Liver (tissue), 9 donors: ENCODE results near the gene RPS6KB1. TPM values are rescaled to one million over a fixed set of nuclear protein-coding genes. Genes with fewer than 3 reads are reported as not detected.

Experiments
- DNase-seq: peaks from one replicate; pipeline ENCODE4 v3.0.0-alpha.2; 2017; ENCODE audit warnings: low spot score
- H3K27ac ChIP-seq, 2 donors: one replicate each; pipeline ENCODE4 v1.7.0; 2013; ENCODE audit warnings: inconsistent platforms in 2 of 2, low read length in 2 of 2, control low read depth in 1 of 2, low read depth in 1 of 2, mild to moderate bottlenecking in 1 of 2
- H3K27me3 ChIP-seq, 4 donors: one replicate each; pipeline versions ENCODE4 v1.6.1 to v1.7.0; 2013; ENCODE audit warnings: low read length in 3 of 4, inconsistent platforms in 1 of 4, mild to moderate bottlenecking in 1 of 4, moderate library complexity in 1 of 4; ENCODE audit not compliant: control insufficient read depth in 4 of 4, insufficient read depth in 4 of 4
- H3K36me3 ChIP-seq, 4 donors: one replicate each; pipeline versions ENCODE4 v1.6.1 to v1.7.0; 2013; ENCODE audit warnings: low read length in 3 of 4, mild to moderate bottlenecking in 3 of 4, low read depth in 1 of 4, moderate library complexity in 1 of 4; ENCODE audit not compliant: control insufficient read depth in 4 of 4, insufficient read depth in 3 of 4
- H3K4me1 ChIP-seq, 4 donors: one replicate each; pipeline versions ENCODE4 v1.6.1 to v1.7.0; 2013; ENCODE audit warnings: low read length in 3 of 4, mild to moderate bottlenecking in 3 of 4, moderate library complexity in 1 of 4; ENCODE audit not compliant: control insufficient read depth in 4 of 4, insufficient read depth in 4 of 4
- H3K4me3 ChIP-seq, 3 donors: one replicate each; pipeline versions ENCODE4 v1.6.1 to v1.7.0; 2013; ENCODE audit warnings: low read length in 3 of 3, control low read depth in 1 of 3, low read depth in 1 of 3, mild to moderate bottlenecking in 1 of 3
- H3K9ac ChIP-seq, 2 donors: one replicate each; pipeline ENCODE4 v1.7.0; 2013; ENCODE audit warnings: low read length in 2 of 2, mild to moderate bottlenecking in 2 of 2, moderate library complexity in 2 of 2, control low read depth in 1 of 2, low read depth in 1 of 2
- H3K9me3 ChIP-seq, 4 donors: one replicate each; pipeline versions ENCODE4 v1.6.1 to v1.7.0; 2013; ENCODE audit warnings: low read length in 3 of 4; ENCODE audit not compliant: control insufficient read depth in 4 of 4
- ATF3 ChIP-seq: IDR thresholded peaks from 2 replicates; pipeline ENCODE4 v1.6.1; 2016; ENCODE audit warnings: antibody characterized with exemption
- EGR1 ChIP-seq, 2 donors: IDR thresholded peaks; 2 replicates each; pipeline ENCODE4 v1.6.1; 2016 to 2018; ENCODE audit warnings: antibody characterized with exemption in 2 of 2, low read depth in 2 of 2
- FOXA1 ChIP-seq: IDR thresholded peaks from 2 replicates; pipeline ENCODE4 v1.6.1; 2016; ENCODE audit warnings: antibody characterized with exemption
- FOXA2 ChIP-seq: IDR thresholded peaks from 2 replicates; pipeline ENCODE4 v1.6.1; 2016; ENCODE audit warnings: antibody characterized with exemption
- GABPA ChIP-seq, 2 donors: IDR thresholded peaks in 1 of 2; conservative IDR thresholded peaks in 1 of 2; 2 replicates each; pipeline ENCODE4 v1.6.1; 2016; ENCODE audit warnings: antibody characterized with exemption in 2 of 2, mild to moderate bottlenecking in 1 of 2, moderate library complexity in 1 of 2
- HNF4A ChIP-seq, 2 donors: conservative IDR thresholded peaks; 2 replicates each; pipeline ENCODE4 v1.6.1; 2016; ENCODE audit warnings: antibody characterized with exemption in 2 of 2, mild to moderate bottlenecking in 2 of 2
- HNF4G ChIP-seq: IDR thresholded peaks from 2 replicates; pipeline ENCODE4 v1.6.1; 2016; ENCODE audit warnings: antibody characterized with exemption
- JUND ChIP-seq, 2 donors: IDR thresholded peaks; 2 replicates each; pipeline ENCODE4 v1.6.1; 2016; ENCODE audit warnings: antibody characterized with exemption in 2 of 2
- MAX ChIP-seq: IDR thresholded peaks from 2 replicates; pipeline ENCODE4 v1.6.1; 2016; ENCODE audit warnings: antibody characterized with exemption
- NR2F2 ChIP-seq: IDR thresholded peaks from 2 replicates; pipeline ENCODE4 v1.6.1; 2016; ENCODE audit warnings: antibody characterized with exemption
- RAD21 ChIP-seq, 2 donors: IDR thresholded peaks; 2 replicates each; pipeline ENCODE4 v1.6.1; 2016; ENCODE audit warnings: antibody characterized with exemption in 2 of 2, mild to moderate bottlenecking in 2 of 2
- RXRA ChIP-seq, 2 donors: IDR thresholded peaks; 2 replicates each; pipeline ENCODE4 v1.6.1; 2017 to 2018; ENCODE audit warnings: antibody characterized with exemption in 2 of 2, mild to moderate bottlenecking in 1 of 2
- SP1 ChIP-seq: IDR thresholded peaks from 2 replicates; pipeline ENCODE4 v1.6.1; 2018; ENCODE audit warnings: antibody characterized with exemption, mild to moderate bottlenecking
- TAF1 ChIP-seq: conservative IDR thresholded peaks from 2 replicates; pipeline ENCODE4 v1.6.1; 2016; ENCODE audit warnings: antibody characterized with exemption, mild to moderate bottlenecking
- YY1 ChIP-seq: IDR thresholded peaks from 2 replicates; pipeline ENCODE4 v1.6.1; 2016; ENCODE audit warnings: antibody characterized with exemption, mild to moderate bottlenecking
- WGBS: extraction: QIAGEN DNeasy Blood & Tissue Kit; methylation state at CpG from one replicate; pipeline ENCODE4 v1.1.7; 2013; 5-methylcytosine and 5-hydroxymethylcytosine counted together
- polyA plus RNA-seq, 2 donors: library from polyadenylated mRNA; stranded (reverse) in 1 of 2; unstranded in 1 of 2; fragments of 200-250 nt in 1 of 2; fragments of >200 nt in 1 of 2; fragmentation: Nextera tagmentation in 1 of 2; extraction: Ambion mirVana in 1 of 2; gene quantifications; one replicate each; pipeline versions ENCODE4 v1.2.1 to v1.2.3, GENCODE V29; 2013 to 2015
- total RNA-seq, 2 donors: library from RNA; depleted of rRNA; stranded (reverse); fragments of >200 nt; gene quantifications; one replicate each; pipeline ENCODE4 v1.2.3, GENCODE V29; 2014
- TF ChIP-seq, protein P1 (sequence below): IDR thresholded peaks from 2 replicates; pipeline ENCODE4 v1.6.1; 2016; ENCODE audit warnings: antibody characterized with exemption, mild to moderate bottlenecking
- TF ChIP-seq, protein P2 (sequence below): IDR thresholded peaks from 2 replicates; pipeline ENCODE4 v1.6.1; 2016; ENCODE audit warnings: antibody characterized with exemption
- TF ChIP-seq, protein P3 (sequence below): fragments of 150-350 bp; IDR thresholded peaks from 2 replicates; pipeline ENCODE4 v1.5.1; 2017; ENCODE audit warnings: improper control_type of control experiment, low read depth, low read length; ENCODE audit not compliant: missing input control
- donor health status: healthy.
- donor health status: healthy.
- donor health status: healthy.
- donor health status: healthy.
- donor health status: healthy.

The RPS6KB1 gene
- 10 to 100 TPM; 17.2 to 22.1 TPM for total RNA-seq
- 10 to 100 TPM in 1 of 2 donors, 1 to 10 TPM in 1; 5.6 to 13.4 TPM for polyA plus RNA-seq

GRCh38 chr17:59892924-59893675, at the start of gene RPS6KB1, which contains the start of gene TUBD1:
Gene RPS6KB1 (plus strand): TSS chr17:59893121. CDS start chr17:59893185, 64 bp downstream.
Gene TUBD1 (minus strand): TSS chr17:59892943. CDS start chr17:59891002, 1,941 bp downstream.
- H3K27me3 ChIP-seq = no peaks in the 10 kb centered on the region
- H3K9ac ChIP-seq = peak within 1 kb of the TSS; percentile 95 to 99
- H3K27ac ChIP-seq = peak within 1 kb of the TSS; percentile 82
- under 1% methylated on average over 61 of the region's 61 CpGs for WGBS
- H3K4me1 ChIP-seq = peaks cover 2 to 17% (median 16%) of the 10 kb centered on the region in 4 donors
- peaks cover 0 to 4% (median 3%) of the 10 kb centered on the region in 4 donors for H3K36me3 ChIP-seq
- H3K4me3 ChIP-seq = peak within 1 kb of the TSS; percentile 71 to 94 (median 78)
- TF ChIP-seq EGR1 (IDR thresholded peaks at IDR 0.05; ENCODE audit: low read depth in 2 of 2) (no peak), TAF1 (peak; percentile 97), FOXA1 (no peak), RXRA (IDR thresholded peaks at IDR 0.05) (peak in 1 of 2 donors; percentile 51), HNF4A (conservative IDR thresholded peaks at IDR 0.05) (peak in 1 of 2 donors; percentile 13), ATF3 (no peak), YY1 (peak; percentile 98), JUND (IDR thresholded peaks at IDR 0.05) (no peak), HNF4G (no peak), SP1 (peak; percentile 7), FOXA2 (no peak), MAX (peak; percentile 94), RAD21 (IDR thresholded peaks at IDR 0.05) (no peak), NR2F2 (peak; percentile 4), GABPA (IDR thresholded peaks at IDR 0.05 in 1 of 2, conservative IDR thresholded peaks at IDR 0.05 in 1 of 2) (no peak)
- TF ChIP-seq, protein P1, sequence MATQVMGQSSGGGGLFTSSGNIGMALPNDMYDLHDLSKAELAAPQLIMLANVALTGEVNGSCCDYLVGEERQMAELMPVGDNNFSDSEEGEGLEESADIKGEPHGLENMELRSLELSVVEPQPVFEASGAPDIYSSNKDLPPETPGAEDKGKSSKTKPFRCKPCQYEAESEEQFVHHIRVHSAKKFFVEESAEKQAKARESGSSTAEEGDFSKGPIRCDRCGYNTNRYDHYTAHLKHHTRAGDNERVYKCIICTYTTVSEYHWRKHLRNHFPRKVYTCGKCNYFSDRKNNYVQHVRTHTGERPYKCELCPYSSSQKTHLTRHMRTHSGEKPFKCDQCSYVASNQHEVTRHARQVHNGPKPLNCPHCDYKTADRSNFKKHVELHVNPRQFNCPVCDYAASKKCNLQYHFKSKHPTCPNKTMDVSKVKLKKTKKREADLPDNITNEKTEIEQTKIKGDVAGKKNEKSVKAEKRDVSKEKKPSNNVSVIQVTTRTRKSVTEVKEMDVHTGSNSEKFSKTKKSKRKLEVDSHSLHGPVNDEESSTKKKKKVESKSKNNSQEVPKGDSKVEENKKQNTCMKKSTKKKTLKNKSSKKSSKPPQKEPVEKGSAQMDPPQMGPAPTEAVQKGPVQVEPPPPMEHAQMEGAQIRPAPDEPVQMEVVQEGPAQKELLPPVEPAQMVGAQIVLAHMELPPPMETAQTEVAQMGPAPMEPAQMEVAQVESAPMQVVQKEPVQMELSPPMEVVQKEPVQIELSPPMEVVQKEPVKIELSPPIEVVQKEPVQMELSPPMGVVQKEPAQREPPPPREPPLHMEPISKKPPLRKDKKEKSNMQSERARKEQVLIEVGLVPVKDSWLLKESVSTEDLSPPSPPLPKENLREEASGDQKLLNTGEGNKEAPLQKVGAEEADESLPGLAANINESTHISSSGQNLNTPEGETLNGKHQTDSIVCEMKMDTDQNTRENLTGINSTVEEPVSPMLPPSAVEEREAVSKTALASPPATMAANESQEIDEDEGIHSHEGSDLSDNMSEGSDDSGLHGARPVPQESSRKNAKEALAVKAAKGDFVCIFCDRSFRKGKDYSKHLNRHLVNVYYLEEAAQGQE = peak; percentile 93
- TF ChIP-seq, protein P2, sequence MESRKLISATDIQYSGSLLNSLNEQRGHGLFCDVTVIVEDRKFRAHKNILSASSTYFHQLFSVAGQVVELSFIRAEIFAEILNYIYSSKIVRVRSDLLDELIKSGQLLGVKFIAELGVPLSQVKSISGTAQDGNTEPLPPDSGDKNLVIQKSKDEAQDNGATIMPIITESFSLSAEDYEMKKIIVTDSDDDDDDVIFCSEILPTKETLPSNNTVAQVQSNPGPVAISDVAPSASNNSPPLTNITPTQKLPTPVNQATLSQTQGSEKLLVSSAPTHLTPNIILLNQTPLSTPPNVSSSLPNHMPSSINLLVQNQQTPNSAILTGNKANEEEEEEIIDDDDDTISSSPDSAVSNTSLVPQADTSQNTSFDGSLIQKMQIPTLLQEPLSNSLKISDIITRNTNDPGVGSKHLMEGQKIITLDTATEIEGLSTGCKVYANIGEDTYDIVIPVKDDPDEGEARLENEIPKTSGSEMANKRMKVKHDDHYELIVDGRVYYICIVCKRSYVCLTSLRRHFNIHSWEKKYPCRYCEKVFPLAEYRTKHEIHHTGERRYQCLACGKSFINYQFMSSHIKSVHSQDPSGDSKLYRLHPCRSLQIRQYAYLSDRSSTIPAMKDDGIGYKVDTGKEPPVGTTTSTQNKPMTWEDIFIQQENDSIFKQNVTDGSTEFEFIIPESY = peak; percentile 82
- TF ChIP-seq, protein P3, sequence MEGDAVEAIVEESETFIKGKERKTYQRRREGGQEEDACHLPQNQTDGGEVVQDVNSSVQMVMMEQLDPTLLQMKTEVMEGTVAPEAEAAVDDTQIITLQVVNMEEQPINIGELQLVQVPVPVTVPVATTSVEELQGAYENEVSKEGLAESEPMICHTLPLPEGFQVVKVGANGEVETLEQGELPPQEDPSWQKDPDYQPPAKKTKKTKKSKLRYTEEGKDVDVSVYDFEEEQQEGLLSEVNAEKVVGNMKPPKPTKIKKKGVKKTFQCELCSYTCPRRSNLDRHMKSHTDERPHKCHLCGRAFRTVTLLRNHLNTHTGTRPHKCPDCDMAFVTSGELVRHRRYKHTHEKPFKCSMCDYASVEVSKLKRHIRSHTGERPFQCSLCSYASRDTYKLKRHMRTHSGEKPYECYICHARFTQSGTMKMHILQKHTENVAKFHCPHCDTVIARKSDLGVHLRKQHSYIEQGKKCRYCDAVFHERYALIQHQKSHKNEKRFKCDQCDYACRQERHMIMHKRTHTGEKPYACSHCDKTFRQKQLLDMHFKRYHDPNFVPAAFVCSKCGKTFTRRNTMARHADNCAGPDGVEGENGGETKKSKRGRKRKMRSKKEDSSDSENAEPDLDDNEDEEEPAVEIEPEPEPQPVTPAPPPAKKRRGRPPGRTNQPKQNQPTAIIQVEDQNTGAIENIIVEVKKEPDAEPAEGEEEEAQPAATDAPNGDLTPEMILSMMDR = no peak
- H3K9me3 ChIP-seq = no peaks in the 10 kb centered on the region
- peak; percentile 92 for DNase-seq
